Mucosa of descending colon (tissue), 3 donors: ENCODE measurements around the gene CAPN11. TPM values are rescaled to one million over a fixed set of nuclear protein-coding genes. Genes with fewer than 3 reads are reported as not detected.

Source experiments
- ATAC-seq: fragments of 200-7000 bp; cut with Tn5 transposase; one replicate; pipeline ENCODE4 v1.9.1; 2020; ENCODE audit warnings: mild to moderate bottlenecking, moderate library complexity
- DNase-seq, 3 donors: peaks; one replicate each; pipeline ENCODE4 v3.0.0-alpha.2; 2020
- H3K36me3 ChIP-seq: fragments of 200-600 bp; one replicate; pipeline ENCODE4 v1.8.0; 2021; ENCODE audit warnings: low read depth, mild to moderate bottlenecking
- H3K4me1 ChIP-seq: fragments of 200-600 bp; one replicate; pipeline ENCODE4 v1.8.0; 2021; ENCODE audit warnings: low read depth, mild to moderate bottlenecking
- H3K4me3 ChIP-seq: fragments of 200-600 bp; one replicate; pipeline ENCODE4 v1.8.0; 2021; ENCODE audit warnings: mild to moderate bottlenecking
- H3K9me3 ChIP-seq: fragments of 200-600 bp; one replicate; pipeline ENCODE4 v1.8.0; 2021; ENCODE audit warnings: mild to moderate bottlenecking
- intact Hi-C, 2 donors: fragments of 100-400 bp; cut with DNase I in 1 of 2; cut with micrococcal nuclease in 1 of 2; formaldehyde crosslinking; loops; one replicate each; pipeline versions ENCODE4 v1.11.0 to v1.11.1; 2022; cut with DNase I, micrococcal nuclease
- long read RNA-seq, 2 donors: library from polyadenylated mRNA; unstranded; transcript quantifications; one replicate each; pipeline ENCODE4 v2.0.0, GENCODE V29; 2019 to 2021
- total RNA-seq, 3 donors: library from RNA; stranded (reverse); fragmentation: NEBNext Ultra II Directional in 2 of 3; extraction: Animal tissue kit (Norgen Biotek cat#: 25700) in 2 of 3; gene quantifications; one replicate each; pipeline versions ENCODE4 v1.2.1 to v1.2.4, GENCODE V29; 2021 to 2023
- TF ChIP-seq, protein P1 (sequence below): fragments of 200-600 bp; IDR thresholded peaks from one replicate; pipeline ENCODE4 v1.8.0; 2022; ENCODE audit warnings: antibody characterized with exemption, mild to moderate bottlenecking
- donor health status: DM: no; HTN: no; CAD: no; lungs with moderate emphysema.
- donor health status: DM: no; HTN: no; CAD: no.
- donor health status: DM: no; HTN: yes; CAD: no.

CAPN11 gene
- 1 to 10 TPM in 2 of 3 donors, under 1 TPM in 1; 0.35 to 1.2 (median 1.1) TPM for total RNA-seq
- long read RNA-seq, donor 1, partial matches to known transcripts, result 0 of 1 reads
- long read RNA-seq, donor 1, other reads (novel, unspliced or antisense), result 1 of 1 reads
- long read RNA-seq, donor 2, partial matches to known transcripts, result 0 of 1 reads
- long read RNA-seq, donor 2, other reads (novel, unspliced or antisense), result 1 of 1 reads

DNA sequence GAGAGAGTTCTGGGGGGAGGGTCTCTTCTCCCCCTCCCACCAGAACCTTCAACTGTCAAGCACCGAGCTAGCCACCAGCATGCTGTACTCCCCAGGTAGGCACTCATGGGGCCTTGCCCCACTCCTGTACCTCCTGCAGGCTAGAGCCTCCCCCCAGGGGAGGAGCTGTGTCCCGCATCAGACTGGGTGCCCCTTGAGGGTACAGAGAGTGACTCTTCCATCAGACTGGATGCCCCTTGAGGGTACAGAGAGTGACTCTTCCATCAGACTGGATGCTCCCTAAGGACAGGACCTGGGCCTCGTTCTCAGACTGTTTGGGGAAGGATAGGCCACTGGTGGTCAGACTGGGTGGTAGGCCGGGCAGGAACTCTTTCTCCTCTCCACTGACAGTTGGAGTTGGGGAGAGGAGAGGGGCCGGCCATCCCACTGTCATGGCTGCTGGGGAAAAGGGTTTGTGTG is at the start of gene CAPN11:
CAPN11 (plus strand) TSS at position 51 of the 459 bp plus-strand sequence; CDS start at position 80, 29 bp downstream.
- Histone ChIP-seq H3K36me3 (no peaks in the 10 kb centered on the region), H3K4me3 (no peak within 1 kb of the TSS), H3K4me1 (peaks cover 10% of the 10 kb centered on the region), H3K9me3 (no peaks in the 10 kb centered on the region)
- ATAC-seq (no peak), DNase-seq (no peak)
- intact Hi-C loops, result no loop called here
- TF ChIP-seq, protein P1, sequence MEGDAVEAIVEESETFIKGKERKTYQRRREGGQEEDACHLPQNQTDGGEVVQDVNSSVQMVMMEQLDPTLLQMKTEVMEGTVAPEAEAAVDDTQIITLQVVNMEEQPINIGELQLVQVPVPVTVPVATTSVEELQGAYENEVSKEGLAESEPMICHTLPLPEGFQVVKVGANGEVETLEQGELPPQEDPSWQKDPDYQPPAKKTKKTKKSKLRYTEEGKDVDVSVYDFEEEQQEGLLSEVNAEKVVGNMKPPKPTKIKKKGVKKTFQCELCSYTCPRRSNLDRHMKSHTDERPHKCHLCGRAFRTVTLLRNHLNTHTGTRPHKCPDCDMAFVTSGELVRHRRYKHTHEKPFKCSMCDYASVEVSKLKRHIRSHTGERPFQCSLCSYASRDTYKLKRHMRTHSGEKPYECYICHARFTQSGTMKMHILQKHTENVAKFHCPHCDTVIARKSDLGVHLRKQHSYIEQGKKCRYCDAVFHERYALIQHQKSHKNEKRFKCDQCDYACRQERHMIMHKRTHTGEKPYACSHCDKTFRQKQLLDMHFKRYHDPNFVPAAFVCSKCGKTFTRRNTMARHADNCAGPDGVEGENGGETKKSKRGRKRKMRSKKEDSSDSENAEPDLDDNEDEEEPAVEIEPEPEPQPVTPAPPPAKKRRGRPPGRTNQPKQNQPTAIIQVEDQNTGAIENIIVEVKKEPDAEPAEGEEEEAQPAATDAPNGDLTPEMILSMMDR, result no peak

GRCh38 chr6:44109212-44109611 is 49.4 kb upstream of the CAPN11 start:
- DNase-seq, result no peak
- intact Hi-C loops, result no loop called here
- H3K4me3 ChIP-seq, result no peak overlapping the region
- no peak for ATAC-seq
- H3K4me1 ChIP-seq, result no peaks in the 10 kb centered on the region
- H3K9me3 ChIP-seq, result no peaks in the 10 kb centered on the region
- TF ChIP-seq, protein P1, result no peak
- no peaks in the 10 kb centered on the region for H3K36me3 ChIP-seq

DNA sequence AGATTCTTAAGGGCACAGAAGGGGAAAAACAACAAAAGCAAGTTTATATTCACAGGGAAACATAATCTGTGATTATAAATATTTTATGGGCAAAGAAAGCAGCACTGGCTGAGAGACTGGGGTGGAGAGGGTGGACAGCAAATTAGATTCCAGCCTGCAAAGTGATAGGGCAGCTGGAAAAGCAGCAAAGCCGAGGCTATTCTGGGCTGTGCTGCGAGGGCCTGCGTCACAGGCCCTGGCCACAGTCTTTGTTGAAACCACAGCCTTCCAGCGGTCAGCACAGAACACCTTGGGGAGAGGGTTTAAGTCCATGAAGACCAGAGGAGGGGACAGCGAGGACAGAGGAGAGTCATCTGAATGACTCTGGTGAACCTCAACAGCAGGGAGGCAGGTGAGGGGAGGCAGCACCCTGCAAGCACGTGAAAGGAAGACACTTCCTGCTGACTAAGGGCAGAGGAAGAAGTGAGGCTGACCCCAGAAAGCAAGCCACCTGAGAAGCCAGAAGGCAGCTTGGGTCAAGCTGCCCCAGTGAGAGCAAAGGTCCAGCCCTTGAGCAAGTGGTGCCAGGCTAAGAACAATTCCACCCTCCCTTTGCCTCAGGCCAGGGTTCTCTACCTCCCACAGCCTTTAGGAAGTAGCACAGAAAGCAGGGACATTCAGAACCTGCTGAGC is 48.5 kb upstream of the CAPN11 start:
- no peak for ATAC-seq
- DNase-seq, result no peak
- Histone ChIP-seq H3K36me3 (no peaks in the 10 kb centered on the region), H3K4me1 (no peaks in the 10 kb centered on the region), H3K4me3 (no peak overlapping the region), H3K9me3 (no peaks in the 10 kb centered on the region)
- intact Hi-C loops, result no loop called here
- TF ChIP-seq, protein P1, result no peak

GRCh38 chr6:44110966-44111365 is 47.7 kb upstream of the CAPN11 start:
- intact Hi-C loops, result no loop called here
- ATAC-seq (no peak), DNase-seq (no peak)
- no peaks in the 10 kb centered on the region for H3K9me3 ChIP-seq
- no peaks in the 10 kb centered on the region for H3K36me3 ChIP-seq
- H3K4me1 ChIP-seq, result no peaks in the 10 kb centered on the region
- no peak overlapping the region for H3K4me3 ChIP-seq
- TF ChIP-seq, protein P1, result no peak

DNA sequence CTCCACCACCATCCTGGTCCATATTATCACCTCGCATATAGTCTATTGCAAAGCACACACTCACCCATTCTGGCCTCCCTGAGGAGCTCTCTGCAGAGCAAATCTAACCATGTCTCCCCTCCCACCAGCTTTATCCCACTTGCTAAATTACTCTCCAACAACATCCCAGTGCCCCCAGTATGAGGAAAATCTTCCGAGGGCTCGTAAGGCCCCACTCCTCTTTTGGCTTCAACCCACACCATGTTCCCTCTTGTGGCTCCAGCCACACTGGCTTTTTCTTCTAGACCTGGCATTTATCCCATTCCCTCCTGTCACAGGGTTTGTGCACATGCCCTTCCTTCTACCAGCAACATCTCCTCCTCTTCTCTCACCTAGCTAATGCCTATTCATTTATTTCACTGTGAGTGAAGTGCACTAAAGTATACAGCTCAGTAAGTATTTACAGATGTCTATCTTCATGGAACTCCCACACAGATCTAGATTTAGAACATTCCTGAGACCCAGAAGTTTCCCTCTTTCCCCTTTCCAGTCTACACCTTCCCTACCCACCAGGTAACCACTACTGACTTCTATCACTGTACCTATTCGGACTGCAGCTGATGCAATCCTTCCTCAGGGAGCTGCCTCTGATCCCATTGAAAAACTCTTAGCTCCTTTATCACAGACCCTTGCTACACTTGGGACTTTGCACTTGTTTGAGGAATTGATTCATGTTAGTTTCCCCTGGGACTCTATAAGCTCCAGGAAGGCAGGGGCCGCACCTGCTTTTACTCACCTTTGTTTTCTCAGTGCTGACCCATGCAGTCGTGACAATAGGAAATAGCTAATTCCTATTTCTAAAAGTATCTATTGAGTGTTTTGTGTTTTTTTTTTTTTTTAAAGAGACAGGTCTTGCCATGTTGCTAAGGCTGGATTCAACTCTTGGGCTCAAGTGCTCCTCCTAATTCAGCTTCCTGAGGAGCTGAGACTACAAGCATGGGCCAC is 46.9 kb upstream of the CAPN11 start:
- H3K4me3 ChIP-seq, result no peak overlapping the region
- no peaks in the 10 kb centered on the region for H3K36me3 ChIP-seq
- intact Hi-C loops, result no loop called here
- no peaks in the 10 kb centered on the region for H3K9me3 ChIP-seq
- peak; percentile 55 for ATAC-seq
- TF ChIP-seq, protein P1, result no peak
- peak in 1 of 3 donors; percentile 56 for DNase-seq
- H3K4me1 ChIP-seq, result peaks cover 6% of the 10 kb centered on the region
